Kidney (tissue), 14 donors: ENCODE data around the gene LRP5. TPM values are rescaled to one million over a fixed set of nuclear protein-coding genes. Genes with fewer than 3 reads are reported as not detected.

Experiments used
- DNase-seq, 5 donors: peaks; one replicate each; pipeline ENCODE4 v3.0.0-alpha.2; 2013 to 2020
- FAIRE-seq: peaks from 2 replicates; lab custom pipeline; 2012; peaks lifted over from hg19 to GRCh38; lab: Jason Lieb, UNC
- H3K27ac ChIP-seq, 2 donors: one replicate each; pipeline ENCODE4 v1.7.0; 2013; ENCODE audit warnings: low read depth in 2 of 2, low read length in 2 of 2, inconsistent platforms in 1 of 2
- H3K27me3 ChIP-seq: one replicate; pipeline ENCODE4 v1.7.1; 2013; ENCODE audit warnings: low read length, inconsistent platforms; ENCODE audit not compliant: control insufficient read depth, insufficient read depth
- H3K36me3 ChIP-seq, 3 donors: one replicate each; pipeline versions ENCODE4 v1.7.0 to v1.7.1; 2013; ENCODE audit warnings: low read length in 3 of 3, control low read depth in 1 of 3, inconsistent platforms in 1 of 3; ENCODE audit not compliant: insufficient read depth in 3 of 3, control insufficient read depth in 2 of 3
- H3K4me1 ChIP-seq, 3 donors: one replicate each; pipeline versions ENCODE4 v1.7.0 to v1.7.1; 2013; ENCODE audit warnings: low read length in 3 of 3, inconsistent platforms in 1 of 3, low read depth in 1 of 3; ENCODE audit not compliant: control insufficient read depth in 2 of 3, insufficient read depth in 2 of 3
- H3K4me3 ChIP-seq, 3 donors: one replicate each; pipeline versions ENCODE4 v1.7.0 to v1.8.1; 2013; ENCODE audit warnings: low read length in 3 of 3, control low read depth in 1 of 3, inconsistent platforms in 1 of 3
- H3K9ac ChIP-seq, 3 donors: one replicate each; pipeline versions ENCODE4 v1.7.0 to v1.7.1; 2013; ENCODE audit warnings: low read length in 3 of 3, control low read depth in 1 of 3, inconsistent platforms in 1 of 3
- H3K9me3 ChIP-seq, 3 donors: one replicate each; pipeline versions ENCODE4 v1.7.0 to v1.7.1; 2013; ENCODE audit warnings: low read length in 3 of 3, control low read depth in 1 of 3, inconsistent platforms in 1 of 3; ENCODE audit not compliant: control insufficient read depth in 2 of 3, insufficient read depth in 1 of 3
- CTCF ChIP-seq: IDR thresholded peaks from 3 replicates; pipeline ENCODE4 v1.5.1; 2012; ENCODE audit warnings: mild to moderate bottlenecking, moderate library complexity, borderline replicate concordance; ENCODE audit not compliant: insufficient read depth; ENCODE audit errors: extremely low read depth
- intact Hi-C: fragments of 100-400 bp; cut with DNase I; formaldehyde crosslinking; loops from one replicate; pipeline ENCODE4 v1.11.1; 2022
- polyA plus RNA-seq: library from polyadenylated mRNA; stranded (reverse); fragments of 350-450 nt; fragmentation: Illumina TruSeq; extraction: RNeasy Lipid Tissue Mini Kit (QIAGEN cat#74804); gene quantifications from one replicate; pipeline ENCODE4 v1.2.3, GENCODE V29; 2014; ENCODE audit warnings: low read depth, low replicate concordance; ENCODE audit not compliant: insufficient read depth
- total RNA-seq: library from RNA; stranded (reverse); fragmentation: NEBNext Ultra II Directional; extraction: Animal tissue kit (Norgen Biotek cat#: 25700); gene quantifications from one replicate; pipeline ENCODE4 v1.2.1, GENCODE V29; 2021
- donor health status: control.
- donor health status: control.
- donor health status: control.
- donor health status: control.
- donor health status: control.
- donor health status: DM: yes; HTN: yes; CAD: no.
- donor health status: Normal renal cell carcinoma (clear cell type).

Gene LRP5
- total and polyA plus RNA-seq, 2 donors from 2014 or later: 55.4 to 71.3 TPM

- no peaks in the 10 kb centered on the region for H3K27me3 ChIP-seq
- peak overlapping the region in 1 of 3 donors; percentile 8 for H3K9ac ChIP-seq
- H3K27ac ChIP-seq: peak overlapping the region; percentile 23 to 55
- no peak for DNase-seq
- intact Hi-C loops: no loop called here
- H3K36me3 ChIP-seq: no peaks in the 10 kb centered on the region
- H3K4me1 ChIP-seq: peaks cover 7 to 62% (median 38%) of the 10 kb centered on the region in 3 donors
- no peak for TF ChIP-seq CTCF
- no peak for FAIRE-seq
- H3K9me3 ChIP-seq: no peaks in the 10 kb centered on the region
- peak overlapping the region in 1 of 3 donors; percentile 20 for H3K4me3 ChIP-seq
Observed at GRCh38 chr11:68330700-68331337, 18.4 kb downstream of the LRP5 start.

- DNase-seq (peak in 1 of 5 donors; percentile 74), FAIRE-seq (no peak)
- H3K4me3 ChIP-seq: peak overlapping the region in 1 of 3 donors; percentile 20
- H3K9ac ChIP-seq: peak overlapping the region in 1 of 3 donors; percentile 8
- H3K36me3 ChIP-seq: no peaks in the 10 kb centered on the region
- no peaks in the 10 kb centered on the region for H3K27me3 ChIP-seq
- peaks cover 7 to 56% (median 35%) of the 10 kb centered on the region in 3 donors for H3K4me1 ChIP-seq
- H3K9me3 ChIP-seq: no peaks in the 10 kb centered on the region
- intact Hi-C loops: no loop called here
- peak overlapping the region; percentile 17 to 55 for H3K27ac ChIP-seq
- no peak for TF ChIP-seq CTCF
Observed at GRCh38 chr11:68331338-68331947, 19.1 kb downstream of the LRP5 start.

GRCh38 chr11:68332186-68332585, 19.8 kb downstream of the LRP5 start:
- Histone ChIP-seq H3K4me1 (peaks cover 7 to 49% (median 28%) of the 10 kb centered on the region in 3 donors), H3K9me3 (no peaks in the 10 kb centered on the region), H3K36me3 (no peaks in the 10 kb centered on the region), H3K4me3 (no peak overlapping the region), H3K27ac (no peak overlapping the region), H3K9ac (no peak overlapping the region), H3K27me3 (no peaks in the 10 kb centered on the region)
- DNase-seq (no peak), FAIRE-seq (no peak)
- intact Hi-C loops: no loop called here
- no peak for TF ChIP-seq CTCF
